CD4-positive, alpha-beta T cell treated with Interleukin-4 for 4 hours (primary cell): ENCODE data around the gene XXYLT1.
"Not testable (repeated sequence)": the region's sequence is repeated elsewhere in the genome, so short reads cannot be mapped to it uniquely, and the experiment has no call there.

ENCODE experiments used
- DNase-seq: peaks from one replicate; pipeline ENCODE4 v3.0.0-alpha.2; 2020

Gene XXYLT1

GRCh38 chr3:195270817-195271409, at the start of gene XXYLT1:
TSS of gene XXYLT1 (minus strand) at chr3:195271159. CDS start at chr3:195271058, 101 bp downstream.
- DNase-seq = peak; percentile 88

- DNase-seq = no peak
Measured at GRCh38 chr3:195319060-195319459, 48.1 kb upstream of the XXYLT1 start.

GRCh38 chr3:195312714-195313113, 41.8 kb upstream of the XXYLT1 start:
- DNase-seq = no peak

- DNase-seq = no peak
Measured at GRCh38 chr3:195307711-195308110, 36.8 kb upstream of the XXYLT1 start.

- no peak for DNase-seq
Measured at GRCh38 chr3:195306369-195306768, 35.4 kb upstream of the XXYLT1 start.

GRCh38 chr3:195302431-195302830, 31.5 kb upstream of the XXYLT1 start:
- DNase-seq = no peak

- DNase-seq = no peak
Measured at GRCh38 chr3:195297446-195297845, 26.5 kb upstream of the XXYLT1 start.

GRCh38 chr3:195296662-195297061, 25.7 kb upstream of the XXYLT1 start:
- no peak for DNase-seq

GRCh38 chr3:195291121-195291520, 20.2 kb upstream of the XXYLT1 start:
- no peak for DNase-seq

GRCh38 chr3:195290643-195291042, 19.7 kb upstream of the XXYLT1 start:
- DNase-seq = not testable (repeated sequence)

- no peak for DNase-seq
Measured at GRCh38 chr3:195286115-195286872, 15.3 kb upstream of the XXYLT1 start.

- no peak for DNase-seq
Measured at GRCh38 chr3:195285372-195285771, 14.4 kb upstream of the XXYLT1 start.

- no peak for DNase-seq
Measured at GRCh38 chr3:195284842-195285241, 13.9 kb upstream of the XXYLT1 start.

- DNase-seq = no peak
Measured at GRCh38 chr3:195282961-195283360, 12.0 kb upstream of the XXYLT1 start.

- DNase-seq = no peak
Measured at GRCh38 chr3:195274259-195274966, 3.5 kb upstream of the XXYLT1 start.

- peak; percentile 85 for DNase-seq
Measured at GRCh38 chr3:195271410-195272243, 668 bp upstream of the XXYLT1 start.

GRCh38 chr3:195270079-195270816, 711 bp downstream of the XXYLT1 start:
- no peak for DNase-seq

- no peak for DNase-seq
Measured at GRCh38 chr3:195269375-195270078, 1.4 kb downstream of the XXYLT1 start.

GRCh38 chr3:195268576-195269309, 2.2 kb downstream of the XXYLT1 start:
- DNase-seq = no peak

- no peak for DNase-seq
Measured at GRCh38 chr3:195267096-195267495, 3.9 kb downstream of the XXYLT1 start.

GRCh38 chr3:195266428-195266827, 4.5 kb downstream of the XXYLT1 start:
- no peak for DNase-seq
